ENCODE data around the gene MESP2.

The MESP2 gene

GRCh38 chr15:89812011-89812846, 36.1 kb downstream of the MESP2 start:
- POLR2A ChIA-PET, result no interaction called here
- TF ChIP-seq CTCF (IDR thresholded peaks at IDR 0.05; ENCODE audit: control extremely low read depth, extremely low read depth, low read depth, missing control alignments), result no peak
- no peak for DNase-seq (ENCODE audit: extremely low spot score)
- CTCF ChIA-PET, result interaction anchor here (0.6 kb wide), 1 partner anchor 44 kb away, joined by 3 read pairs; no protein-coding TSS in a partner anchor

GRCh38 chr15:89812847-89813320, 36.8 kb downstream of the MESP2 start:
- DNase-seq (ENCODE audit: extremely low spot score), result no peak
- CTCF ChIA-PET, result interaction anchor here (0.6 kb wide), 1 partner anchor 44 kb away, joined by 3 read pairs; no protein-coding TSS in a partner anchor
- POLR2A ChIA-PET, result no interaction called here

GRCh38 chr15:89813381-89814111, 37.4 kb downstream of the MESP2 start:
- CTCF ChIA-PET, result no interaction called here
- no peak for DNase-seq (ENCODE audit: extremely low spot score)
- TF ChIP-seq CTCF (IDR thresholded peaks at IDR 0.05; ENCODE audit: control extremely low read depth, extremely low read depth, low read depth, missing control alignments), result no peak
- POLR2A ChIA-PET, result no interaction called here

More at GRCh38 chr15:89812847-89813320, 36.8 kb downstream of the MESP2 start:
- no peak for TF ChIP-seq CTCF (IDR thresholded peaks at IDR 0.05; ENCODE audit: control extremely low read depth, extremely low read depth, low read depth, missing control alignments)

GRCh38 chr15:89814112-89814742, 38.1 kb downstream of the MESP2 start:
- DNase-seq (ENCODE audit: extremely low spot score), result peak; percentile 59
- POLR2A ChIA-PET, result no interaction called here
- no peak for TF ChIP-seq CTCF (IDR thresholded peaks at IDR 0.05; ENCODE audit: control extremely low read depth, extremely low read depth, low read depth, missing control alignments)
- CTCF ChIA-PET, result no interaction called here

GRCh38 chr15:89815769-89816168, 39.6 kb downstream of the MESP2 start:
- ChIA-PET POLR2A (no interaction called here), CTCF (interaction anchor here (1.4 kb wide), 1 partner anchor 12 kb away, joined by 4 read pairs; no protein-coding TSS in a partner anchor)
- TF ChIP-seq CTCF (IDR thresholded peaks at IDR 0.05; ENCODE audit: control extremely low read depth, extremely low read depth, low read depth, missing control alignments), result no peak
- no peak for DNase-seq (ENCODE audit: extremely low spot score)

- POLR2A ChIA-PET, result no interaction called here
- CTCF ChIA-PET, result no interaction called here
- no peak for DNase-seq (ENCODE audit: extremely low spot score)
- TF ChIP-seq CTCF (IDR thresholded peaks at IDR 0.05; ENCODE audit: control extremely low read depth, extremely low read depth, low read depth, missing control alignments), result no peak
Measured at GRCh38 chr15:89817701-89818280, 41.7 kb downstream of the MESP2 start.
